HCT116 (cell line): ENCODE data around the gene JSRP1. TPM values are rescaled to one million over a fixed set of nuclear protein-coding genes. Genes with fewer than 3 reads are reported as not detected.

Source experiments
- ATAC-seq: fragments of 200-7000 bp; cut with Tn5 transposase; 2 replicates; pipeline ENCODE4 v1.9.1; 2020; ENCODE audit warnings: mild to moderate bottlenecking, moderate library complexity
- BruUV-seq: library from RNA; stranded (reverse); fragments of 400-500 nt; replicated peaks from 2 replicates; lab custom pipeline; 2021; lab: Mats Ljungman, UMichigan
- CTCF ChIA-PET: fragments of 300-600 bp; sonication (Branson Sonifier 250); formaldehyde crosslinking; loops from one replicate; lab custom pipeline; 2021; ENCODE audit warnings: antibody characterized with exemption; lab: Charles Lee
- POLR2A ChIA-PET: fragments of 300-600, 350-600 bp; sonication (Branson Sonifier 250); formaldehyde crosslinking; loops from one replicate; lab custom pipeline; 2021; ENCODE audit warnings: antibody characterized with exemption; lab: Charles Lee
- RAD21 ChIA-PET, 2 experiments: fragments of 300-600 bp; sonication (Branson Sonifier 250); formaldehyde crosslinking; loops; one replicate each; lab custom pipeline; 2023; ENCODE audit warnings: low total read pairs in 2 of 2; ENCODE audit not compliant: uncharacterized antibody in 2 of 2, unreplicated experiment in 2 of 2, low non-redundant PET in 1 of 2; lab: Charles Lee
- DNase-seq: peaks from one replicate; pipeline ENCODE4 v3.0.0-alpha.2; 2010; ENCODE audit warnings: low read depth, low spot score
- H2AFZ ChIP-seq: fragments of 200-600 bp; shearing (Covaris generic), sonication (generic); 2 replicates; pipeline ENCODE4 v1.6.1; 2017; ENCODE audit warnings: low read depth, mixed run types, mixed read lengths, antibody characterized with exemption, low read length; ENCODE audit not compliant: poor library complexity, severe bottlenecking
- H3K27ac ChIP-seq: 2 replicates; pipeline ENCODE4 v1.5.1; 2012; ENCODE audit warnings: low read depth, low read length
- H3K27me3 ChIP-seq: fragments of 200-600 bp; sonication (generic); 2 replicates; pipeline ENCODE4 v1.6.1; 2016; ENCODE audit warnings: mixed run types, low read length, mixed read lengths; ENCODE audit not compliant: insufficient read depth
- H3K36me3 ChIP-seq, 2 experiments: fragments of 200-500 bp in 1 of 2; fragments of 200-600 bp in 1 of 2; sonication (Bioruptor generic) in 1 of 2; sonication (generic) in 1 of 2; 2 replicates each; pipeline versions ENCODE4 v1.5.1 to v1.6.1; 2014 to 2016; ENCODE audit warnings: low read length in 2 of 2, inconsistent platforms in 1 of 2, mixed read lengths in 1 of 2, mixed run types in 1 of 2; ENCODE audit not compliant: insufficient read depth in 2 of 2, control insufficient read depth in 1 of 2
- H3K4me1 ChIP-seq, 2 experiments: fragments of 200-600 bp in 1 of 2; sonication (generic) in 1 of 2; 2 replicates each; pipeline versions ENCODE4 v1.5.1 to v1.6.1; 2012 to 2017; ENCODE audit warnings: low read length in 2 of 2, inconsistent platforms in 1 of 2, mild to moderate bottlenecking in 1 of 2, mixed read lengths in 1 of 2, mixed run types in 1 of 2, moderate library complexity in 1 of 2; ENCODE audit not compliant: insufficient read depth in 2 of 2, control insufficient read depth in 1 of 2
- H3K4me2 ChIP-seq: fragments of 200-600 bp; sonication (generic); 2 replicates; pipeline ENCODE4 v1.6.1; 2017; ENCODE audit warnings: mixed run types, low read length, mixed read lengths
- H3K4me3 ChIP-seq, 2 experiments: fragments of 200-600 bp in 1 of 2; sonication (generic) in 1 of 2; replicated peaks in 1 of 2; 2 replicates each; pipeline ENCODE4 v1.5.1; 2011 to 2016; ENCODE audit warnings: low read length in 2 of 2, control low read depth in 1 of 2, low read depth in 1 of 2, mild to moderate bottlenecking in 1 of 2, mixed read lengths in 1 of 2, mixed run types in 1 of 2
- H3K79me2 ChIP-seq: fragments of 200-600 bp; sonication (generic); 2 replicates; pipeline ENCODE4 v1.6.1; 2017; ENCODE audit warnings: mild to moderate bottlenecking, mixed run types, low read length, moderate library complexity, mixed read lengths; ENCODE audit not compliant: insufficient read depth
- H3K9ac ChIP-seq: fragments of 200-600 bp; sonication (generic); 2 replicates; pipeline ENCODE4 v1.6.1; 2016; ENCODE audit warnings: low read length, mixed read lengths
- H3K9me2 ChIP-seq: fragments of 200-600 bp; sonication (generic), shearing (Covaris generic); 2 replicates; pipeline ENCODE4 v1.6.1; 2017; ENCODE audit warnings: mixed run types, mild to moderate bottlenecking, moderate library complexity; ENCODE audit not compliant: insufficient read depth
- H3K9me3 ChIP-seq, 2 experiments: fragments of 200-500 bp in 1 of 2; fragments of 200-600 bp in 1 of 2; sonication (Bioruptor generic) in 1 of 2; sonication (generic) in 1 of 2; 2 replicates each; pipeline ENCODE4 v1.6.1; 2014 to 2017; ENCODE audit warnings: low read length in 2 of 2, mixed read lengths in 2 of 2, inconsistent platforms in 1 of 2, low read depth in 1 of 2, mild to moderate bottlenecking in 1 of 2, mixed run types in 1 of 2, moderate library complexity in 1 of 2; ENCODE audit not compliant: control insufficient read depth in 1 of 2, insufficient read depth in 1 of 2
- H4K20me1 ChIP-seq: fragments of 200-600 bp; sonication (generic), shearing (Covaris generic); 2 replicates; pipeline ENCODE4 v1.6.1; 2017; ENCODE audit warnings: mixed run types, mild to moderate bottlenecking, moderate library complexity; ENCODE audit not compliant: insufficient read depth
- EGR1 ChIP-seq: IDR thresholded peaks from 2 replicates; pipeline ENCODE4 v1.6.1; 2012; ENCODE audit warnings: low read depth
- ELF1 ChIP-seq: IDR thresholded peaks from 2 replicates; pipeline ENCODE4 v1.6.1; 2012; ENCODE audit warnings: low read depth, borderline replicate concordance
- POLR2A ChIP-seq: IDR thresholded peaks from 2 replicates; pipeline ENCODE4 v1.7.0; 2011; ENCODE audit warnings: borderline replicate concordance; ENCODE audit not compliant: insufficient read depth, insufficient read length; ENCODE audit errors: extremely low read depth
- POLR2AphosphoS5 ChIP-seq: IDR thresholded peaks from 2 replicates; pipeline ENCODE4 v1.6.1; 2011; ENCODE audit warnings: mild to moderate bottlenecking, low read depth, low read length, moderate library complexity
- SIN3A ChIP-seq: IDR thresholded peaks from 2 replicates; pipeline ENCODE4 v1.6.1; 2012; ENCODE audit warnings: low read depth
- ZNF274 ChIP-seq: fragments of 200-500 bp; sonication (Bioruptor generic); IDR thresholded peaks from 2 replicates; pipeline ENCODE4 v1.6.1; 2014; ENCODE audit warnings: mild to moderate bottlenecking, low read depth, low read length, inconsistent platforms
- intact Hi-C: fragments of 100-400 bp; cut with micrococcal nuclease; formaldehyde crosslinking; loops from 2 replicates; pipeline ENCODE4 v1.10.0; 2022
- total RNA-seq: library from RNA; stranded (reverse); gene quantifications from one replicate; pipeline ENCODE4 v1.2.1, GENCODE V29; 2021; ENCODE audit not compliant: unreplicated experiment
- TF ChIP-seq, protein P1 (sequence below): IDR thresholded peaks from 2 replicates; pipeline ENCODE4 v1.6.1; 2012
- TF ChIP-seq, protein P2 (sequence below): IDR thresholded peaks from 2 replicates; pipeline ENCODE4 v1.6.1; 2012; ENCODE audit warnings: low read depth
- TF ChIP-seq, protein P3 (sequence below): IDR thresholded peaks from 2 replicates; pipeline ENCODE4 v1.6.1; 2012

Gene JSRP1
- total RNA-seq, 1 experiment from 2014 or later = 0.30 TPM

DNA sequence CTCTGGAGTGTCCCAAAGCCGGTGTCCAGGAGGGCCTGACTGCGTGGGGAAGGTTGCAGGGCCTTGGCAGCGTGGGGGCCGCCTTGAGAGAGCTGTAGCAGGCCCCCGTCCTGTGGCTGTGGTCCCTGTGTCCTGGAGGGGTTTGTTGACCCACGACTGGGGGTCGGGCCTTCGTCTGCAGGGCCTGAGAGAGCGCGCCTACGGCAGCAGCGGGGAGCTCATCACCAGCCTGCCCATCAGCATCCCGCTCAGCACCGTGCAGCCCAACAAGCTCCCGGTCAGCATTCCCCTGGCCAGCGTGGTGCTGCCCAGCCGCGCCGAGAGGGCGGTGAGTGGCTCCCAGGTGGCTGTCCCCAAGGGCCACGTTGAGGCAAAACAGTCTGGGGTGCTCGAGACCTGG, 38.6 kb downstream of the JSRP1 start:
- H3K9me2 ChIP-seq = no peaks in the 10 kb centered on the region
- ATAC-seq (no peak), DNase-seq (no peak)
- no TSS peak for BruUV-seq
- ChIA-PET CTCF (no interaction called here), RAD21 (no interaction called here), POLR2A (no interaction called here)
- no peak overlapping the region for H3K4me3 ChIP-seq
- no peaks in the 10 kb centered on the region for H3K4me1 ChIP-seq
- H3K79me2 ChIP-seq = peaks cover 4% of the 10 kb centered on the region; the same call in 1 of the 2 replicates
- TF ChIP-seq SIN3A (no peak), ZNF274 (no peak), ELF1 (no peak), EGR1 (no peak), POLR2AphosphoS5 (no peak), POLR2A (no peak)
- TF ChIP-seq, protein P1, sequence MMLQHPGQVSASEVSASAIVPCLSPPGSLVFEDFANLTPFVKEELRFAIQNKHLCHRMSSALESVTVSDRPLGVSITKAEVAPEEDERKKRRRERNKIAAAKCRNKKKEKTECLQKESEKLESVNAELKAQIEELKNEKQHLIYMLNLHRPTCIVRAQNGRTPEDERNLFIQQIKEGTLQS = no peak
- TF ChIP-seq, protein P2, sequence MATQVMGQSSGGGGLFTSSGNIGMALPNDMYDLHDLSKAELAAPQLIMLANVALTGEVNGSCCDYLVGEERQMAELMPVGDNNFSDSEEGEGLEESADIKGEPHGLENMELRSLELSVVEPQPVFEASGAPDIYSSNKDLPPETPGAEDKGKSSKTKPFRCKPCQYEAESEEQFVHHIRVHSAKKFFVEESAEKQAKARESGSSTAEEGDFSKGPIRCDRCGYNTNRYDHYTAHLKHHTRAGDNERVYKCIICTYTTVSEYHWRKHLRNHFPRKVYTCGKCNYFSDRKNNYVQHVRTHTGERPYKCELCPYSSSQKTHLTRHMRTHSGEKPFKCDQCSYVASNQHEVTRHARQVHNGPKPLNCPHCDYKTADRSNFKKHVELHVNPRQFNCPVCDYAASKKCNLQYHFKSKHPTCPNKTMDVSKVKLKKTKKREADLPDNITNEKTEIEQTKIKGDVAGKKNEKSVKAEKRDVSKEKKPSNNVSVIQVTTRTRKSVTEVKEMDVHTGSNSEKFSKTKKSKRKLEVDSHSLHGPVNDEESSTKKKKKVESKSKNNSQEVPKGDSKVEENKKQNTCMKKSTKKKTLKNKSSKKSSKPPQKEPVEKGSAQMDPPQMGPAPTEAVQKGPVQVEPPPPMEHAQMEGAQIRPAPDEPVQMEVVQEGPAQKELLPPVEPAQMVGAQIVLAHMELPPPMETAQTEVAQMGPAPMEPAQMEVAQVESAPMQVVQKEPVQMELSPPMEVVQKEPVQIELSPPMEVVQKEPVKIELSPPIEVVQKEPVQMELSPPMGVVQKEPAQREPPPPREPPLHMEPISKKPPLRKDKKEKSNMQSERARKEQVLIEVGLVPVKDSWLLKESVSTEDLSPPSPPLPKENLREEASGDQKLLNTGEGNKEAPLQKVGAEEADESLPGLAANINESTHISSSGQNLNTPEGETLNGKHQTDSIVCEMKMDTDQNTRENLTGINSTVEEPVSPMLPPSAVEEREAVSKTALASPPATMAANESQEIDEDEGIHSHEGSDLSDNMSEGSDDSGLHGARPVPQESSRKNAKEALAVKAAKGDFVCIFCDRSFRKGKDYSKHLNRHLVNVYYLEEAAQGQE = no peak
- TF ChIP-seq, protein P3, sequence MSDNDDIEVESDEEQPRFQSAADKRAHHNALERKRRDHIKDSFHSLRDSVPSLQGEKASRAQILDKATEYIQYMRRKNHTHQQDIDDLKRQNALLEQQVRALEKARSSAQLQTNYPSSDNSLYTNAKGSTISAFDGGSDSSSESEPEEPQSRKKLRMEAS = no peak
- no peak overlapping the region for H2AFZ ChIP-seq
- H3K9ac ChIP-seq = no peak overlapping the region
- H3K9me3 ChIP-seq = no peaks in the 10 kb centered on the region
- H3K27ac ChIP-seq = no peak overlapping the region
- intact Hi-C loops = no loop called here
- H3K36me3 ChIP-seq = peaks cover 33 to 44% of the 10 kb centered on the region in 2 experiments; a peak in 3 of 4 replicates
- no peak overlapping the region for H3K4me2 ChIP-seq
- no peaks in the 10 kb centered on the region for H3K27me3 ChIP-seq
- H4K20me1 ChIP-seq = no peaks in the 10 kb centered on the region
